ENCODE data around the gene POLE. TPM values are rescaled to one million over a fixed set of nuclear protein-coding genes. Genes with fewer than 3 reads are reported as not detected.

Gene POLE
- polyA plus RNA-seq, 1 of the 3 experiments (the other 2 are of a cell fraction): 20.1 TPM

GRCh38 chr12:132585177-132585576, 102.0 kb downstream of the POLE start:
- CTCF ChIA-PET: interaction anchor here (0.9 to 2.4 kb wide), 2 partner anchors 30 to 170 kb away, joined by 3 to 12 read pairs; no protein-coding TSS in a partner anchor
- no peak overlapping the region for H2AFZ ChIP-seq (ENCODE audit: low read depth)
- WGBS (ENCODE audit: low lambda C conversion rate): 88% methylated on average over 19 of the region's 24 CpGs

GRCh38 chr12:132584429-132584828, 102.7 kb downstream of the POLE start:
- Histone ChIP-seq H2AFZ (ENCODE audit: low read depth) (no peak overlapping the region), H3K27me3 (ENCODE audit: insufficient read depth) (no peaks in the 10 kb centered on the region), H3K9me3 (no peaks in the 10 kb centered on the region), H4K20me1 (ENCODE audit: insufficient read depth) (no peaks in the 10 kb centered on the region), H3K9ac (no peak overlapping the region), H3F3A (replicated peaks; ENCODE audit: insufficient read depth) (peaks cover 4% of the 10 kb centered on the region), H3K36me3 (replicated peaks in 1 of 2; ENCODE audit: control insufficient read depth in 1 of 2, insufficient read depth in 2 of 2, low read length in 1 of 2) (peaks cover 0 to 7% of the 10 kb centered on the region in 2 experiments), H3K9me2 (no peaks in the 10 kb centered on the region), H3K79me2 (ENCODE audit: insufficient read depth) (no peaks in the 10 kb centered on the region), H3K4me1 (ENCODE audit: control insufficient read depth in 1 of 2, insufficient read depth in 2 of 2, low read depth in 1 of 2, low read length in 1 of 2) (no peaks in the 10 kb centered on the region), H3K27ac (ENCODE audit: low read depth in 2 of 2, low read length in 1 of 2) (no peak overlapping the region), H3K4me3 (ENCODE audit: low read depth in 2 of 2, low read length in 1 of 2) (no peak overlapping the region), H3K4me2 (no peak overlapping the region)
- 79% methylated on average over 7 of the region's 14 CpGs for WGBS (ENCODE audit: low lambda C conversion rate)
- POLR2A ChIA-PET: no interaction called here
- no peak for DNase-seq
- CTCF ChIA-PET: no interaction called here
- TF ChIP-seq TEAD4 (IDR thresholded peaks at IDR 0.05; ENCODE audit: borderline replicate concordance, insufficient read depth): no peak
- TF ChIP-seq, protein P1, sequence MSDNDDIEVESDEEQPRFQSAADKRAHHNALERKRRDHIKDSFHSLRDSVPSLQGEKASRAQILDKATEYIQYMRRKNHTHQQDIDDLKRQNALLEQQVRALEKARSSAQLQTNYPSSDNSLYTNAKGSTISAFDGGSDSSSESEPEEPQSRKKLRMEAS (IDR thresholded peaks at IDR 0.05; ENCODE audit: low read depth): no peak
- TF ChIP-seq, protein P2, sequence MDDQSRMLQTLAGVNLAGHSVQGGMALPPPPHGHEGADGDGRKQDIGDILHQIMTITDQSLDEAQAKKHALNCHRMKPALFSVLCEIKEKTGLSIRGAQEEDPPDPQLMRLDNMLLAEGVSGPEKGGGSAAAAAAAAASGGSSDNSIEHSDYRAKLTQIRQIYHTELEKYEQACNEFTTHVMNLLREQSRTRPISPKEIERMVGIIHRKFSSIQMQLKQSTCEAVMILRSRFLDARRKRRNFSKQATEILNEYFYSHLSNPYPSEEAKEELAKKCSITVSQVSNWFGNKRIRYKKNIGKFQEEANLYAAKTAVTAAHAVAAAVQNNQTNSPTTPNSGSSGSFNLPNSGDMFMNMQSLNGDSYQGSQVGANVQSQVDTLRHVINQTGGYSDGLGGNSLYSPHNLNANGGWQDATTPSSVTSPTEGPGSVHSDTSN (IDR thresholded peaks at IDR 0.05): no peak
- TF ChIP-seq, protein P3, sequence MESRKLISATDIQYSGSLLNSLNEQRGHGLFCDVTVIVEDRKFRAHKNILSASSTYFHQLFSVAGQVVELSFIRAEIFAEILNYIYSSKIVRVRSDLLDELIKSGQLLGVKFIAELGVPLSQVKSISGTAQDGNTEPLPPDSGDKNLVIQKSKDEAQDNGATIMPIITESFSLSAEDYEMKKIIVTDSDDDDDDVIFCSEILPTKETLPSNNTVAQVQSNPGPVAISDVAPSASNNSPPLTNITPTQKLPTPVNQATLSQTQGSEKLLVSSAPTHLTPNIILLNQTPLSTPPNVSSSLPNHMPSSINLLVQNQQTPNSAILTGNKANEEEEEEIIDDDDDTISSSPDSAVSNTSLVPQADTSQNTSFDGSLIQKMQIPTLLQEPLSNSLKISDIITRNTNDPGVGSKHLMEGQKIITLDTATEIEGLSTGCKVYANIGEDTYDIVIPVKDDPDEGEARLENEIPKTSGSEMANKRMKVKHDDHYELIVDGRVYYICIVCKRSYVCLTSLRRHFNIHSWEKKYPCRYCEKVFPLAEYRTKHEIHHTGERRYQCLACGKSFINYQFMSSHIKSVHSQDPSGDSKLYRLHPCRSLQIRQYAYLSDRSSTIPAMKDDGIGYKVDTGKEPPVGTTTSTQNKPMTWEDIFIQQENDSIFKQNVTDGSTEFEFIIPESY (IDR thresholded peaks at IDR 0.05; ENCODE audit: borderline replicate concordance, low read depth): no peak
- TF ChIP-seq TAF1 (IDR thresholded peaks at IDR 0.05; ENCODE audit: borderline replicate concordance, low read depth, low read length): no peak
- no peak for TF ChIP-seq SIN3A (IDR thresholded peaks at IDR 0.05; ENCODE audit: borderline replicate concordance, low read depth, low read length)
- TF ChIP-seq ELF1 (IDR thresholded peaks at IDR 0.05): no peak

More at GRCh38 chr12:132585177-132585576, 102.0 kb downstream of the POLE start:
- no peak for DNase-seq
- Histone ChIP-seq H3K27me3 (ENCODE audit: insufficient read depth) (no peaks in the 10 kb centered on the region), H3K9me2 (no peaks in the 10 kb centered on the region), H3K9me3 (no peaks in the 10 kb centered on the region), H3K4me3 (ENCODE audit: low read depth in 2 of 2, low read length in 1 of 2) (no peak overlapping the region), H3K36me3 (replicated peaks in 1 of 2; ENCODE audit: control insufficient read depth in 1 of 2, insufficient read depth in 2 of 2, low read length in 1 of 2) (peaks cover 0 to 3% of the 10 kb centered on the region in 2 experiments), H3K79me2 (ENCODE audit: insufficient read depth) (no peaks in the 10 kb centered on the region), H3K4me1 (ENCODE audit: control insufficient read depth in 1 of 2, insufficient read depth in 2 of 2, low read depth in 1 of 2, low read length in 1 of 2) (no peaks in the 10 kb centered on the region), H3K4me2 (no peak overlapping the region), H3K9ac (no peak overlapping the region), H3K27ac (ENCODE audit: low read depth in 2 of 2, low read length in 1 of 2) (no peak overlapping the region), H3F3A (replicated peaks; ENCODE audit: insufficient read depth) (peaks cover 3% of the 10 kb centered on the region), H4K20me1 (ENCODE audit: insufficient read depth) (no peaks in the 10 kb centered on the region)
- TF ChIP-seq ELF1 (IDR thresholded peaks at IDR 0.05) (no peak), EP300 (IDR thresholded peaks at IDR 0.05; ENCODE audit: borderline replicate concordance in 1 of 2, low read depth in 1 of 2, low read length in 1 of 2) (no peak), MXI1 (IDR thresholded peaks at IDR 0.05; ENCODE audit: low read depth, low read length) (no peak), FOXJ3 (CRISPR knock-in tag; IDR thresholded peaks at IDR 0.05) (no peak), GATA2 (CRISPR knock-in tag; IDR thresholded peaks at IDR 0.05) (no peak), NFIC (IDR thresholded peaks at IDR 0.05; ENCODE audit: borderline replicate concordance) (no peak), SIN3A (IDR thresholded peaks at IDR 0.05; ENCODE audit: borderline replicate concordance, low read depth, low read length) (no peak), CTCF (IDR thresholded peaks at IDR 0.05) (no peak), EZH2phosphoT487 (IDR thresholded peaks at IDR 0.05; ENCODE audit: borderline replicate concordance, low read depth) (no peak), SMC3 (IDR thresholded peaks at IDR 0.05; ENCODE audit: low read depth, low read length) (no peak), RFX5 (IDR thresholded peaks at IDR 0.05; ENCODE audit: low read length) (no peak), JUND (IDR thresholded peaks at IDR 0.05) (no peak), TEAD4 (IDR thresholded peaks at IDR 0.05; ENCODE audit: borderline replicate concordance, insufficient read depth) (no peak), NRF1 (IDR thresholded peaks at IDR 0.05; ENCODE audit: low read depth, low read length) (no peak)
- TF ChIP-seq, protein P4, sequence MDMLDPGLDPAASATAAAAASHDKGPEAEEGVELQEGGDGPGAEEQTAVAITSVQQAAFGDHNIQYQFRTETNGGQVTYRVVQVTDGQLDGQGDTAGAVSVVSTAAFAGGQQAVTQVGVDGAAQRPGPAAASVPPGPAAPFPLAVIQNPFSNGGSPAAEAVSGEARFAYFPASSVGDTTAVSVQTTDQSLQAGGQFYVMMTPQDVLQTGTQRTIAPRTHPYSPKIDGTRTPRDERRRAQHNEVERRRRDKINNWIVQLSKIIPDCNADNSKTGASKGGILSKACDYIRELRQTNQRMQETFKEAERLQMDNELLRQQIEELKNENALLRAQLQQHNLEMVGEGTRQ (IDR thresholded peaks at IDR 0.05; ENCODE audit: borderline replicate concordance, low read depth, low read length): no peak
- TF ChIP-seq, protein P5, sequence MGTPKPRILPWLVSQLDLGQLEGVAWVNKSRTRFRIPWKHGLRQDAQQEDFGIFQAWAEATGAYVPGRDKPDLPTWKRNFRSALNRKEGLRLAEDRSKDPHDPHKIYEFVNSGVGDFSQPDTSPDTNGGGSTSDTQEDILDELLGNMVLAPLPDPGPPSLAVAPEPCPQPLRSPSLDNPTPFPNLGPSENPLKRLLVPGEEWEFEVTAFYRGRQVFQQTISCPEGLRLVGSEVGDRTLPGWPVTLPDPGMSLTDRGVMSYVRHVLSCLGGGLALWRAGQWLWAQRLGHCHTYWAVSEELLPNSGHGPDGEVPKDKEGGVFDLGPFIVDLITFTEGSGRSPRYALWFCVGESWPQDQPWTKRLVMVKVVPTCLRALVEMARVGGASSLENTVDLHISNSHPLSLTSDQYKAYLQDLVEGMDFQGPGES (IDR thresholded peaks at IDR 0.05; ENCODE audit: low read depth, low read length): no peak
- POLR2A ChIA-PET: no interaction called here

All from SK-N-SH (cell line).